ENCODE measurements around the gene SIN3A. TPM values are rescaled to one million over a fixed set of nuclear protein-coding genes. Genes with fewer than 3 reads are reported as not detected.

SIN3A gene
- total and polyA plus RNA-seq, 9 of the 15 experiments (the other 6 are each of a cell fraction or from before 2014, with no cell fraction given) = 11.1 to 70.3 (median 25.3) TPM

- no peak for TF ChIP-seq NUFIP1 (IDR thresholded peaks at IDR 0.05; ENCODE audit: partially characterized antibody)
- no peak for TF ChIP-seq HDGF (IDR thresholded peaks at IDR 0.05)
- no peak for TF ChIP-seq HDAC6 (IDR thresholded peaks at IDR 0.05; ENCODE audit: low read depth, low read length)
- TF ChIP-seq ZNF274 (IDR thresholded peaks at IDR 0.05; ENCODE audit: borderline replicate concordance, low read depth, low read length) = no peak
- no peak for TF ChIP-seq NR2F6 (CRISPR knock-in tag; IDR thresholded peaks at IDR 0.05)
- TF ChIP-seq ZNF449 (CRISPR knock-in tag; IDR thresholded peaks at IDR 0.05) = no peak
- TF ChIP-seq SMARCE1 (IDR thresholded peaks at IDR 0.05) = no peak; the same call in 1 of the 2 replicates
- peak; percentile 55; the same call in 1 of the 2 replicates for TF ChIP-seq HINFP (tag; conservative IDR thresholded peaks at IDR 0.05; ENCODE audit: low read depth)
- peak; percentile 35; the same call in 1 of the 2 replicates for TF ChIP-seq MTA3 (IDR thresholded peaks at IDR 0.05; ENCODE audit: borderline replicate concordance)
- no peak for TF ChIP-seq TEAD2 (tag; IDR thresholded peaks at IDR 0.05)
- TF ChIP-seq TAL1 (IDR thresholded peaks at IDR 0.05) = no peak
- no peak for TF ChIP-seq ZBTB5 (IDR thresholded peaks at IDR 0.05)
- no peak for TF ChIP-seq TFAM (CRISPR knock-in tag; conservative IDR thresholded peaks at IDR 0.05)
- no peak for TF ChIP-seq NR4A1 (CRISPR knock-in tag; IDR thresholded peaks at IDR 0.05)
- no peak for TF ChIP-seq NR4A1 (tag; IDR thresholded peaks at IDR 0.05)
- TF ChIP-seq ZNF668 (CRISPR knock-in tag; IDR thresholded peaks at IDR 0.05) = no peak
- TF ChIP-seq USF2 (CRISPR knock-in tag; IDR thresholded peaks at IDR 0.05) = no peak
- no peak for TF ChIP-seq ATF4 (CRISPR knock-in tag; IDR thresholded peaks at IDR 0.05)
- TF ChIP-seq E2F6 (IDR thresholded peaks at IDR 0.05; ENCODE audit: borderline replicate concordance in 1 of 2, extremely low read depth in 1 of 2, insufficient read depth in 1 of 2, insufficient read length in 1 of 2, low read depth in 1 of 2, low read length in 1 of 2, poor library complexity in 1 of 2, severe bottlenecking in 1 of 2) = no peak
- no peak for TF ChIP-seq CBFA2T3 (IDR thresholded peaks at IDR 0.05)
Measured at GRCh38 chr15:75455982-75456531, 4.6 kb upstream of the SIN3A start (continued).

Data from K562 (cell line).